ENCODE data around the gene GNB1L. TPM values are rescaled to one million over a fixed set of nuclear protein-coding genes. Genes with fewer than 3 reads are reported as not detected.
A peak's percentile ranks its signal among the peaks of the same experiment; 100 is the strongest.

The GNB1L gene
- total and polyA plus RNA-seq, 9 of the 15 experiments (the other 6 are each of a cell fraction or from before 2014, with no cell fraction given) = 0.56 to 50.5 (median 10.2) TPM

DNA sequence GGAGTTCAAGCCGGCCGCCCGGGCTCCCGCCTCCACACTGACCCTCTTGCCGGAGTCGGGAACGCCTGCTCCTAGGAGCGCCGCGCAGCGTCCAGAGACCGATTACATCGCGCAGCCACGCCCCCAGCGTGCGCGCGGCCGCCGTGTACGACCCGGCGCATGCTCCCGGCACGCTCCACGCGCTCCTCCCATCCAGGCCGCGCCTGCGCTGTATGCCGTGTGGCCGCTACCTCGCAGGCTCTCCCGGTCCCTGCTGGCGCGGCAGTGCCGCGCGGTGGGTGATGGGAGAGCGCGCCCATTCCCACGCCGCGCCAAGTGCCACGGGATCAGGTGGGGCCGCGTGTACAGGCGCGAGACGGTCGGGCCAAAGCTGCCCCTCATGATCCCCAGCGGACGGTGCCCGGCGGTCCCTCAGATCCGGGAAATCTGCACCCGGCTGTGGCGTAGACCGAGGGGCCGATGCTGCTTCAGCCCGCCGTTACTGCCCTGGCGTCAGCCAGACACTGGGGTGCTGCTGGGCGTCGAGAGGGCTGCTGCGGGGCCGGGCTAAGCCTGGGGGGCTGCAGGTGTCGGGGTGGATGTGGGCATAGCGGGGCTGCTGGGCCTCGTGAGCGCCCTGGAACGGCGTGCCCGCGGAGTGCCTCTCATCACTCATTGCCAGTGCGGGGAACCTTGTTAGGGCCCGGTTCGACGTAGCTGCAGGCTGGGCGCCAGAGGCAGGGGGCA, at the start of gene GNB1L, which contains the start of gene RTL10 (continued):
- TF ChIP-seq, protein P1, sequence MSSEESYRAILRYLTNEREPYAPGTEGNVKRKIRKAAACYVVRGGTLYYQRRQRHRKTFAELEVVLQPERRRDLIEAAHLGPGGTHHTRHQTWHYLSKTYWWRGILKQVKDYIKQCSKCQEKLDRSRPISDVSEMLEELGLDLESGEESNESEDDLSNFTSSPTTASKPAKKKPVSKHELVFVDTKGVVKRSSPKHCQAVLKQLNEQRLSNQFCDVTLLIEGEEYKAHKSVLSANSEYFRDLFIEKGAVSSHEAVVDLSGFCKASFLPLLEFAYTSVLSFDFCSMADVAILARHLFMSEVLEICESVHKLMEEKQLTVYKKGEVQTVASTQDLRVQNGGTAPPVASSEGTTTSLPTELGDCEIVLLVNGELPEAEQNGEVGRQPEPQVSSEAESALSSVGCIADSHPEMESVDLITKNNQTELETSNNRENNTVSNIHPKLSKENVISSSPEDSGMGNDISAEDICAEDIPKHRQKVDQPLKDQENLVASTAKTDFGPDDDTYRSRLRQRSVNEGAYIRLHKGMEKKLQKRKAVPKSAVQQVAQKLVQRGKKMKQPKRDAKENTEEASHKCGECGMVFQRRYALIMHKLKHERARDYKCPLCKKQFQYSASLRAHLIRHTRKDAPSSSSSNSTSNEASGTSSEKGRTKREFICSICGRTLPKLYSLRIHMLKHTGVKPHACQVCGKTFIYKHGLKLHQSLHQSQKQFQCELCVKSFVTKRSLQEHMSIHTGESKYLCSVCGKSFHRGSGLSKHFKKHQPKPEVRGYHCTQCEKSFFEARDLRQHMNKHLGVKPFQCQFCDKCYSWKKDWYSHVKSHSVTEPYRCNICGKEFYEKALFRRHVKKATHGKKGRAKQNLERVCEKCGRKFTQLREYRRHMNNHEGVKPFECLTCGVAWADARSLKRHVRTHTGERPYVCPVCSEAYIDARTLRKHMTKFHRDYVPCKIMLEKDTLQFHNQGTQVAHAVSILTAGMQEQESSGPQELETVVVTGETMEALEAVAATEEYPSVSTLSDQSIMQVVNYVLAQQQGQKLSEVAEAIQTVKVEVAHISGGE (CRISPR knock-in tag; IDR thresholded peaks at IDR 0.05) = no peak
- TF ChIP-seq, protein P2, sequence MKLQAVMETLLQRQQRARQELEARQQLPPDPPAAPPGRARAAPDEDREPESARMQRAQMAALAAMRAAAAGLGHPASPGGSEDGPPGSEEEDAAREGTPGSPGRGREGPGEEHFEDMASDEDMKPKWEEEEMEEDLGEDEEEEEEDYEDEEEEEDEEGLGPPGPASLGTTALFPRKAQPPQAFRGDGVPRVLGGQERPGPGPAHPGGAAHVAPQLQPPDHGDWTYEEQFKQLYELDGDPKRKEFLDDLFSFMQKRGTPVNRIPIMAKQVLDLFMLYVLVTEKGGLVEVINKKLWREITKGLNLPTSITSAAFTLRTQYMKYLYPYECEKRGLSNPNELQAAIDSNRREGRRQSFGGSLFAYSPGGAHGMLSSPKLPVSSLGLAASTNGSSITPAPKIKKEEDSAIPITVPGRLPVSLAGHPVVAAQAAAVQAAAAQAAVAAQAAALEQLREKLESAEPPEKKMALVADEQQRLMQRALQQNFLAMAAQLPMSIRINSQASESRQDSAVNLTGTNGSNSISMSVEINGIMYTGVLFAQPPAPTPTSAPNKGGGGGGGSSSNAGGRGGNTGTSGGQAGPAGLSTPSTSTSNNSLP (IDR thresholded peaks at IDR 0.05; ENCODE audit: borderline replicate concordance, low read depth, low read length) = 0 out of 2 replicates have a peak, but pooled peaks have one; percentile 50
- TF ChIP-seq, protein P3, sequence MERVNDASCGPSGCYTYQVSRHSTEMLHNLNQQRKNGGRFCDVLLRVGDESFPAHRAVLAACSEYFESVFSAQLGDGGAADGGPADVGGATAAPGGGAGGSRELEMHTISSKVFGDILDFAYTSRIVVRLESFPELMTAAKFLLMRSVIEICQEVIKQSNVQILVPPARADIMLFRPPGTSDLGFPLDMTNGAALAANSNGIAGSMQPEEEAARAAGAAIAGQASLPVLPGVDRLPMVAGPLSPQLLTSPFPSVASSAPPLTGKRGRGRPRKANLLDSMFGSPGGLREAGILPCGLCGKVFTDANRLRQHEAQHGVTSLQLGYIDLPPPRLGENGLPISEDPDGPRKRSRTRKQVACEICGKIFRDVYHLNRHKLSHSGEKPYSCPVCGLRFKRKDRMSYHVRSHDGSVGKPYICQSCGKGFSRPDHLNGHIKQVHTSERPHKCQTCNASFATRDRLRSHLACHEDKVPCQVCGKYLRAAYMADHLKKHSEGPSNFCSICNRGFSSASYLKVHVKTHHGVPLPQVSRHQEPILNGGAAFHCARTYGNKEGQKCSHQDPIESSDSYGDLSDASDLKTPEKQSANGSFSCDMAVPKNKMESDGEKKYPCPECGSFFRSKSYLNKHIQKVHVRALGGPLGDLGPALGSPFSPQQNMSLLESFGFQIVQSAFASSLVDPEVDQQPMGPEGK (CRISPR knock-in tag; IDR thresholded peaks at IDR 0.05; ENCODE audit: borderline replicate concordance) = no peak
- TF ChIP-seq POLR2AphosphoS5 (IDR thresholded peaks at IDR 0.05; ENCODE audit: control insufficient read depth, insufficient read depth, low read depth, low read length) = no peak
- TF ChIP-seq, protein P4, sequence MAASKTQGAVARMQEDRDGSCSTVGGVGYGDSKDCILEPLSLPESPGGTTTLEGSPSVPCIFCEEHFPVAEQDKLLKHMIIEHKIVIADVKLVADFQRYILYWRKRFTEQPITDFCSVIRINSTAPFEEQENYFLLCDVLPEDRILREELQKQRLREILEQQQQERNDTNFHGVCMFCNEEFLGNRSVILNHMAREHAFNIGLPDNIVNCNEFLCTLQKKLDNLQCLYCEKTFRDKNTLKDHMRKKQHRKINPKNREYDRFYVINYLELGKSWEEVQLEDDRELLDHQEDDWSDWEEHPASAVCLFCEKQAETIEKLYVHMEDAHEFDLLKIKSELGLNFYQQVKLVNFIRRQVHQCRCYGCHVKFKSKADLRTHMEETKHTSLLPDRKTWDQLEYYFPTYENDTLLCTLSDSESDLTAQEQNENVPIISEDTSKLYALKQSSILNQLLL (CRISPR knock-in tag; IDR thresholded peaks at IDR 0.05; ENCODE audit: borderline replicate concordance) = no peak
- TF ChIP-seq, protein P5, sequence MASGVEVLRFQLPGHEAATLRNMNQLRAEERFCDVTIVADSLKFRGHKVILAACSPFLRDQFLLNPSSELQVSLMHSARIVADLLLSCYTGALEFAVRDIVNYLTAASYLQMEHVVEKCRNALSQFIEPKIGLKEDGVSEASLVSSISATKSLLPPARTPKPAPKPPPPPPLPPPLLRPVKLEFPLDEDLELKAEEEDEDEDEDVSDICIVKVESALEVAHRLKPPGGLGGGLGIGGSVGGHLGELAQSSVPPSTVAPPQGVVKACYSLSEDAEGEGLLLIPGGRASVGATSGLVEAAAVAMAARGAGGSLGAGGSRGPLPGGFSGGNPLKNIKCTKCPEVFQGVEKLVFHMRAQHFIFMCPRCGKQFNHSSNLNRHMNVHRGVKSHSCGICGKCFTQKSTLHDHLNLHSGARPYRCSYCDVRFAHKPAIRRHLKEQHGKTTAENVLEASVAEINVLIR (CRISPR knock-in tag; IDR thresholded peaks at IDR 0.05) = peak; percentile 48
- no peak for TF ChIP-seq POLR3A (IDR thresholded peaks at IDR 0.05; ENCODE audit: borderline replicate concordance, extremely low read depth, insufficient read depth, insufficient read length)
- TF ChIP-seq, protein P6, sequence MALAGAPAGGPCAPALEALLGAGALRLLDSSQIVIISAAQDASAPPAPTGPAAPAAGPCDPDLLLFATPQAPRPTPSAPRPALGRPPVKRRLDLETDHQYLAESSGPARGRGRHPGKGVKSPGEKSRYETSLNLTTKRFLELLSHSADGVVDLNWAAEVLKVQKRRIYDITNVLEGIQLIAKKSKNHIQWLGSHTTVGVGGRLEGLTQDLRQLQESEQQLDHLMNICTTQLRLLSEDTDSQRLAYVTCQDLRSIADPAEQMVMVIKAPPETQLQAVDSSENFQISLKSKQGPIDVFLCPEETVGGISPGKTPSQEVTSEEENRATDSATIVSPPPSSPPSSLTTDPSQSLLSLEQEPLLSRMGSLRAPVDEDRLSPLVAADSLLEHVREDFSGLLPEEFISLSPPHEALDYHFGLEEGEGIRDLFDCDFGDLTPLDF (CRISPR knock-in tag; IDR thresholded peaks at IDR 0.05) = peak; percentile 95
- TF ChIP-seq, protein P7, sequence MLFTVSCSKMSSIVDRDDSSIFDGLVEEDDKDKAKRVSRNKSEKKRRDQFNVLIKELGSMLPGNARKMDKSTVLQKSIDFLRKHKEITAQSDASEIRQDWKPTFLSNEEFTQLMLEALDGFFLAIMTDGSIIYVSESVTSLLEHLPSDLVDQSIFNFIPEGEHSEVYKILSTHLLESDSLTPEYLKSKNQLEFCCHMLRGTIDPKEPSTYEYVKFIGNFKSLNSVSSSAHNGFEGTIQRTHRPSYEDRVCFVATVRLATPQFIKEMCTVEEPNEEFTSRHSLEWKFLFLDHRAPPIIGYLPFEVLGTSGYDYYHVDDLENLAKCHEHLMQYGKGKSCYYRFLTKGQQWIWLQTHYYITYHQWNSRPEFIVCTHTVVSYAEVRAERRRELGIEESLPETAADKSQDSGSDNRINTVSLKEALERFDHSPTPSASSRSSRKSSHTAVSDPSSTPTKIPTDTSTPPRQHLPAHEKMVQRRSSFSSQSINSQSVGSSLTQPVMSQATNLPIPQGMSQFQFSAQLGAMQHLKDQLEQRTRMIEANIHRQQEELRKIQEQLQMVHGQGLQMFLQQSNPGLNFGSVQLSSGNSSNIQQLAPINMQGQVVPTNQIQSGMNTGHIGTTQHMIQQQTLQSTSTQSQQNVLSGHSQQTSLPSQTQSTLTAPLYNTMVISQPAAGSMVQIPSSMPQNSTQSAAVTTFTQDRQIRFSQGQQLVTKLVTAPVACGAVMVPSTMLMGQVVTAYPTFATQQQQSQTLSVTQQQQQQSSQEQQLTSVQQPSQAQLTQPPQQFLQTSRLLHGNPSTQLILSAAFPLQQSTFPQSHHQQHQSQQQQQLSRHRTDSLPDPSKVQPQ (CRISPR knock-in tag; IDR thresholded peaks at IDR 0.05; ENCODE audit: borderline replicate concordance) = no peak; the same call in 1 of the 2 replicates
